ENCODE data around the gene MTA2.

GRCh38 chr11:62621567-62622470 is 20.2 kb upstream of the MTA2 start, which contains the start of gene B3GAT3:
- peak; percentile 65 to 80 for TF ChIP-seq POLR2A (IDR thresholded peaks at IDR 0.05)
- TF ChIP-seq CTCF (IDR thresholded peaks at IDR 0.05) = peak in 4 of 6 experiments; percentile 24 to 45 (median 28)
